IMR-90 (cell line): ENCODE data around the gene RBM10. TPM values are rescaled to one million over a fixed set of nuclear protein-coding genes. Genes with fewer than 3 reads are reported as not detected.

Experiments
- ATAC-seq: fragments of 200-7000 bp; cut with Tn5 transposase; 2 replicates; pipeline ENCODE4 v1.9.1; 2020; ENCODE audit warnings: low read depth, mild to moderate bottlenecking, moderate library complexity
- BruUV-seq: library from RNA; stranded (reverse); fragments of 400-500 nt; replicated peaks from 2 replicates; lab custom pipeline; 2021; lab: Mats Ljungman, UMichigan
- CTCF ChIA-PET: fragments of 300-600 bp; formaldehyde crosslinking; extraction: SDS; loops from one replicate; lab custom pipeline; 2021; ENCODE audit warnings: antibody characterized with exemption; lab: Yijun Ruan, JAX
- POLR2A ChIA-PET: fragments of 300-600 bp; sonication (Branson Sonifier 250); formaldehyde crosslinking; loops from one replicate; lab custom pipeline; 2022; ENCODE audit warnings: antibody characterized with exemption; ENCODE audit not compliant: unreplicated experiment; lab: Charles Lee
- DNase-seq: peaks from one replicate; pipeline ENCODE4 v3.0.0; 2013
- H2AFZ ChIP-seq: replicated peaks from 2 replicates; pipeline ENCODE3; 2013; ENCODE audit warnings: low read length, mild to moderate bottlenecking; ENCODE audit not compliant: poor library complexity
- H2AK5ac ChIP-seq: 2 replicates; pipeline ENCODE4 v1.6.1; 2013; ENCODE audit warnings: low read depth, low read length, inconsistent platforms
- H2AK9ac ChIP-seq: replicated peaks from 2 replicates; pipeline ENCODE3; 2013; ENCODE audit warnings: mild to moderate bottlenecking, low read depth, low read length, moderate library complexity; ENCODE audit not compliant: poor library complexity
- H2BK120ac ChIP-seq: 2 replicates; pipeline ENCODE4 v1.6.1; 2013; ENCODE audit warnings: low read depth, low read length, inconsistent platforms
- H2BK15ac ChIP-seq: 3 replicates; pipeline ENCODE4 v1.6.1; 2013; ENCODE audit warnings: low read depth, low read length, inconsistent platforms
- H2BK20ac ChIP-seq: 2 replicates; pipeline ENCODE4 v1.6.1; 2013; ENCODE audit warnings: low read depth, mild to moderate bottlenecking, inconsistent platforms, low read length, moderate library complexity
- H2BK5ac ChIP-seq: 2 replicates; pipeline ENCODE4 v1.6.1; 2013; ENCODE audit warnings: mild to moderate bottlenecking, low read depth, low read length, inconsistent platforms; ENCODE audit not compliant: poor library complexity, severe bottlenecking
- H3K14ac ChIP-seq: replicated peaks from 2 replicates; pipeline ENCODE4 v1.6.1; 2013; ENCODE audit warnings: low read depth, low read length, inconsistent platforms
- H3K18ac ChIP-seq: 2 replicates; pipeline ENCODE4 v1.6.1; 2013; ENCODE audit warnings: low read depth, low read length, control low read depth
- H3K23ac ChIP-seq: 2 replicates; pipeline ENCODE4 v1.6.1; 2013; ENCODE audit warnings: low read depth, low read length, inconsistent platforms
- H3K27ac ChIP-seq: 2 replicates; pipeline ENCODE4 v1.5.1; 2013; ENCODE audit warnings: mild to moderate bottlenecking, control low read depth, low read length; ENCODE audit not compliant: insufficient read depth
- H3K27me3 ChIP-seq: 2 replicates; pipeline ENCODE4 v1.6.1; 2013; ENCODE audit warnings: low read length; ENCODE audit not compliant: control insufficient read depth, insufficient read depth
- H3K36me3 ChIP-seq: 2 replicates; pipeline ENCODE4 v1.6.1; 2013; ENCODE audit warnings: low read length, mixed read lengths; ENCODE audit not compliant: control insufficient read depth, insufficient read depth
- H3K4ac ChIP-seq: 2 replicates; pipeline ENCODE4 v1.6.1; 2013; ENCODE audit warnings: low read depth, low read length, inconsistent platforms
- H3K4me1 ChIP-seq: 2 replicates; pipeline ENCODE4 v1.6.1; 2013; ENCODE audit warnings: low read length, mixed read lengths; ENCODE audit not compliant: control insufficient read depth, insufficient read depth
- H3K4me2 ChIP-seq: 2 replicates; pipeline ENCODE4 v1.6.1; 2013; ENCODE audit warnings: low read depth, mild to moderate bottlenecking, control low read depth, low read length, moderate library complexity
- H3K4me3 ChIP-seq: 2 replicates; pipeline ENCODE4 v1.5.1; 2013; ENCODE audit warnings: low read depth, mild to moderate bottlenecking, control low read depth, low read length, moderate library complexity; ENCODE audit not compliant: insufficient read depth
- H3K56ac ChIP-seq: 2 replicates; pipeline ENCODE4 v1.6.1; 2013; ENCODE audit warnings: low read length, inconsistent platforms; ENCODE audit not compliant: insufficient read depth; ENCODE audit errors: extremely low read depth
- H3K79me1 ChIP-seq, 2 experiments: 2 replicates each; pipeline ENCODE4 v1.6.1; 2013; ENCODE audit warnings: low read length in 2 of 2, inconsistent platforms in 1 of 2, low read depth in 1 of 2
- H3K9ac ChIP-seq: 2 replicates; pipeline ENCODE4 v1.6.1; 2013; ENCODE audit warnings: low read depth, low read length, control low read depth
- H3K9me1 ChIP-seq: 2 replicates; pipeline ENCODE4 v1.6.1; 2013; ENCODE audit warnings: low read length, inconsistent platforms; ENCODE audit not compliant: insufficient read depth
- H3K9me3 ChIP-seq: 2 replicates; pipeline ENCODE4 v1.6.1; 2013; ENCODE audit warnings: low read length; ENCODE audit not compliant: control insufficient read depth, insufficient read depth
- H4K20me1 ChIP-seq: 2 replicates; pipeline ENCODE4 v1.6.1; 2013; ENCODE audit warnings: low read length, inconsistent platforms; ENCODE audit not compliant: insufficient read depth
- H4K5ac ChIP-seq: 2 replicates; pipeline ENCODE4 v1.6.1; 2013; ENCODE audit warnings: mild to moderate bottlenecking, low read depth, low read length, control low read depth
- H4K8ac ChIP-seq, 2 experiments: 2 replicates each; pipeline ENCODE4 v1.6.1; 2013; ENCODE audit warnings: low read depth in 2 of 2, low read length in 2 of 2, control low read depth in 1 of 2, inconsistent platforms in 1 of 2
- H4K91ac ChIP-seq: 2 replicates; pipeline ENCODE4 v1.6.1; 2013; ENCODE audit warnings: low read depth, low read length, inconsistent platforms; ENCODE audit not compliant: insufficient read depth
- CEBPB ChIP-seq: IDR thresholded peaks from 2 replicates; pipeline ENCODE4 v1.6.1; 2012; ENCODE audit warnings: low read depth, low read length, improper control_type of control experiment
- POLR2A ChIP-seq: IDR thresholded peaks from 2 replicates; pipeline ENCODE4 v1.6.1; 2012; ENCODE audit warnings: mild to moderate bottlenecking, low read depth, low read length
- WGBS, 2 experiments: methylation state at CpG; one replicate each; pipeline versions ENCODE4 v1.1.5 to v1.1.7; 2013; ENCODE audit warnings: missing lambda C conversion rate in 2 of 2; ENCODE audit not compliant: insufficient read length in 1 of 2; ENCODE audit errors: extremely low coverage in 2 of 2; 5-methylcytosine and 5-hydroxymethylcytosine counted together
- dilution Hi-C: fragments of 300-500 bp; cut with HindIII; formaldehyde crosslinking; loops from one replicate; pipeline ENCODE4 v1.14.3; 2018; ENCODE audit warnings: low sequenced_read_pairs; ENCODE audit not compliant: unreplicated experiment
- in situ Hi-C: fragments of 300-500 bp; cut with MboI; formaldehyde crosslinking; loops from 3 replicates; pipeline ENCODE4 v1.14.3; 2019; ENCODE audit warnings: low sequenced_read_pairs, inconsistent platforms, mixed read lengths
- intact Hi-C: fragments of 100-400 bp; cut with micrococcal nuclease; formaldehyde crosslinking; loops from 2 replicates; pipeline ENCODE4 v1.10.0; 2022
- polyA plus RNA-seq, 3 experiments: library from polyadenylated mRNA; depleted of rRNA; stranded (reverse); fragments of >200 nt; gene quantifications; 2 replicates each; pipeline ENCODE4 v1.2.3, GENCODE V29; 2012; ENCODE audit warnings: low replicate concordance in 1 of 3
- total RNA-seq: library from RNA; depleted of rRNA; stranded (reverse); fragments of >200 nt; gene quantifications from 2 replicates; pipeline ENCODE4 v1.2.3, GENCODE V29; 2012

The RBM10 gene
- total and polyA plus RNA-seq, 2 of the 4 experiments (the other 2 are of a cell fraction) = 33.4 to 36.0 TPM

GRCh38 chrX:47166126-47166525, 21.1 kb downstream of the RBM10 start:
- H2AK9ac ChIP-seq = no peak overlapping the region
- no peak overlapping the region for H3K23ac ChIP-seq
- peaks cover 0 to 15% of the 10 kb centered on the region in 2 experiments; a peak in 1 of 4 replicates for H3K79me1 ChIP-seq
- dilution Hi-C loops = no loop called here
- no peak overlapping the region for H3K56ac ChIP-seq
- peaks cover 7% of the 10 kb centered on the region; the same call in 1 of the 2 replicates for H3K27me3 ChIP-seq
- no peak overlapping the region for H3K4me2 ChIP-seq
- no CpG with 5 or more reads among the region's 5 CpGs for WGBS, 2 experiments
- 0 out of 2 replicates have a peak, but pooled peaks cover 4% of the 10 kb centered on the region for H3K9me1 ChIP-seq
- no TSS peak for BruUV-seq
- H2AFZ ChIP-seq = no peak overlapping the region
- no peak overlapping the region for H2AK5ac ChIP-seq
- no peak overlapping the region for H4K5ac ChIP-seq
- ATAC-seq = peak; percentile 50
- intact Hi-C loops = no loop called here
- no peaks in the 10 kb centered on the region for H3K4me1 ChIP-seq
- H3K36me3 ChIP-seq = peaks cover 7% of the 10 kb centered on the region
- H3K4me3 ChIP-seq = no peak overlapping the region
- no peak overlapping the region for H2BK120ac ChIP-seq
- no peak overlapping the region for H2BK15ac ChIP-seq
- no peak overlapping the region for H3K9ac ChIP-seq
- DNase-seq = peak; percentile 32
- no peak overlapping the region for H3K27ac ChIP-seq
- no peak overlapping the region for H4K8ac ChIP-seq
- no peak overlapping the region for H3K18ac ChIP-seq
- no peak overlapping the region for H3K14ac ChIP-seq
- 0 out of 2 replicates have a peak, but pooled peaks have one; percentile 43 for TF ChIP-seq CEBPB
- no peak for TF ChIP-seq POLR2A
- POLR2A ChIA-PET = interaction anchor here (0.5 kb wide), 1 partner anchor 44 kb away, joined by 13 read pairs; no protein-coding TSS in a partner anchor
- in situ Hi-C loops = no loop called here
- no peak overlapping the region for H2BK5ac ChIP-seq
- no peaks in the 10 kb centered on the region for H3K9me3 ChIP-seq
- H3K4ac ChIP-seq = no peak overlapping the region
- H4K20me1 ChIP-seq = peaks cover 25% of the 10 kb centered on the region
- H4K91ac ChIP-seq = no peak overlapping the region
- CTCF ChIA-PET = interaction anchor here (1.0 kb wide), 1 partner anchor 21 kb away, joined by 3 read pairs; the partner anchor contains the start of genes NDUFB11 and RBM10
- H2BK20ac ChIP-seq = no peak overlapping the region
